ENCODE data around the gene DAZAP2.

GRCh38 chr12:51238510-51239334 is at the start of gene DAZAP2:
- TF ChIP-seq CTCF (conservative IDR thresholded peaks at IDR 0.05; ENCODE audit: low read depth in 2 of 2) = peak in 1 of 2 experiments; percentile 5; a peak in 1 of 4 replicates
- TF ChIP-seq POLR2AphosphoS5 (IDR thresholded peaks at IDR 0.05; ENCODE audit: low read depth) = peak; percentile 19
- TF ChIP-seq NANOG (IDR thresholded peaks at IDR 0.05; ENCODE audit: borderline replicate concordance) = no peak
- peak; percentile 85 for TF ChIP-seq CREB1 (CRISPR knock-in tag; IDR thresholded peaks at IDR 0.05; ENCODE audit: low read depth)
- TF ChIP-seq EZH2 (IDR thresholded peaks at IDR 0.05; ENCODE audit: low read depth, unreplicated experiment) = no peak
- no peak for TF ChIP-seq EZH2phosphoT487 (IDR thresholded peaks at IDR 0.05; ENCODE audit: unreplicated experiment)
- TF ChIP-seq, protein P1, sequence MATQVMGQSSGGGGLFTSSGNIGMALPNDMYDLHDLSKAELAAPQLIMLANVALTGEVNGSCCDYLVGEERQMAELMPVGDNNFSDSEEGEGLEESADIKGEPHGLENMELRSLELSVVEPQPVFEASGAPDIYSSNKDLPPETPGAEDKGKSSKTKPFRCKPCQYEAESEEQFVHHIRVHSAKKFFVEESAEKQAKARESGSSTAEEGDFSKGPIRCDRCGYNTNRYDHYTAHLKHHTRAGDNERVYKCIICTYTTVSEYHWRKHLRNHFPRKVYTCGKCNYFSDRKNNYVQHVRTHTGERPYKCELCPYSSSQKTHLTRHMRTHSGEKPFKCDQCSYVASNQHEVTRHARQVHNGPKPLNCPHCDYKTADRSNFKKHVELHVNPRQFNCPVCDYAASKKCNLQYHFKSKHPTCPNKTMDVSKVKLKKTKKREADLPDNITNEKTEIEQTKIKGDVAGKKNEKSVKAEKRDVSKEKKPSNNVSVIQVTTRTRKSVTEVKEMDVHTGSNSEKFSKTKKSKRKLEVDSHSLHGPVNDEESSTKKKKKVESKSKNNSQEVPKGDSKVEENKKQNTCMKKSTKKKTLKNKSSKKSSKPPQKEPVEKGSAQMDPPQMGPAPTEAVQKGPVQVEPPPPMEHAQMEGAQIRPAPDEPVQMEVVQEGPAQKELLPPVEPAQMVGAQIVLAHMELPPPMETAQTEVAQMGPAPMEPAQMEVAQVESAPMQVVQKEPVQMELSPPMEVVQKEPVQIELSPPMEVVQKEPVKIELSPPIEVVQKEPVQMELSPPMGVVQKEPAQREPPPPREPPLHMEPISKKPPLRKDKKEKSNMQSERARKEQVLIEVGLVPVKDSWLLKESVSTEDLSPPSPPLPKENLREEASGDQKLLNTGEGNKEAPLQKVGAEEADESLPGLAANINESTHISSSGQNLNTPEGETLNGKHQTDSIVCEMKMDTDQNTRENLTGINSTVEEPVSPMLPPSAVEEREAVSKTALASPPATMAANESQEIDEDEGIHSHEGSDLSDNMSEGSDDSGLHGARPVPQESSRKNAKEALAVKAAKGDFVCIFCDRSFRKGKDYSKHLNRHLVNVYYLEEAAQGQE (IDR thresholded peaks at IDR 0.05; ENCODE audit: unreplicated experiment) = no peak
- TF ChIP-seq JUNB (IDR thresholded peaks at IDR 0.05; ENCODE audit: unreplicated experiment) = no peak
- TF ChIP-seq, protein P2, sequence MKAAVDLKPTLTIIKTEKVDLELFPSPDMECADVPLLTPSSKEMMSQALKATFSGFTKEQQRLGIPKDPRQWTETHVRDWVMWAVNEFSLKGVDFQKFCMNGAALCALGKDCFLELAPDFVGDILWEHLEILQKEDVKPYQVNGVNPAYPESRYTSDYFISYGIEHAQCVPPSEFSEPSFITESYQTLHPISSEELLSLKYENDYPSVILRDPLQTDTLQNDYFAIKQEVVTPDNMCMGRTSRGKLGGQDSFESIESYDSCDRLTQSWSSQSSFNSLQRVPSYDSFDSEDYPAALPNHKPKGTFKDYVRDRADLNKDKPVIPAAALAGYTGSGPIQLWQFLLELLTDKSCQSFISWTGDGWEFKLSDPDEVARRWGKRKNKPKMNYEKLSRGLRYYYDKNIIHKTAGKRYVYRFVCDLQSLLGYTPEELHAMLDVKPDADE (IDR thresholded peaks at IDR 0.05) = no peak
